ENCODE results near the gene RIN3.

- TF ChIP-seq CTCF (IDR thresholded peaks at IDR 0.05 in 2 of 3, conservative IDR thresholded peaks at IDR 0.05 in 1 of 3; ENCODE audit: control insufficient read depth in 2 of 3, extremely low read depth in 1 of 3, insufficient read depth in 1 of 3, low read depth in 3 of 3, low read length in 3 of 3) (no peak), SIN3A (IDR thresholded peaks at IDR 0.05; ENCODE audit: low read depth, low read length) (no peak), ELK1 (IDR thresholded peaks at IDR 0.05; ENCODE audit: low read depth, low read length) (no peak), JUND (IDR thresholded peaks at IDR 0.05; ENCODE audit: low read depth, low read length) (no peak), EZH2 (IDR thresholded peaks at IDR 0.05; ENCODE audit: borderline replicate concordance, control insufficient read depth, low read depth, low read length) (no peak), BMI1 (IDR thresholded peaks at IDR 0.05; ENCODE audit: borderline replicate concordance) (no peak), REST (IDR thresholded peaks at IDR 0.05; ENCODE audit: low read depth, low read length) (no peak), EP300 (IDR thresholded peaks at IDR 0.05; ENCODE audit: borderline replicate concordance in 1 of 2, control insufficient read depth in 1 of 2, low read depth in 2 of 2, low read length in 2 of 2) (no peak), SPI1 (IDR thresholded peaks at IDR 0.05; ENCODE audit: borderline replicate concordance, insufficient read depth, low read depth, low read length) (no peak), USF2 (IDR thresholded peaks at IDR 0.05; ENCODE audit: borderline replicate concordance, low read depth, low read length) (no peak), YY1 (IDR thresholded peaks at IDR 0.05; ENCODE audit: low read depth, low read length) (no peak), IRF4 (IDR thresholded peaks at IDR 0.05; ENCODE audit: low read depth, low read length) (no peak), SMC3 (IDR thresholded peaks at IDR 0.05; ENCODE audit: borderline replicate concordance, low read length) (no peak), ATF7 (IDR thresholded peaks at IDR 0.05; ENCODE audit: low read depth) (no peak)
Observed at GRCh38 chr14:92694807-92695206, 181.2 kb downstream of the RIN3 start.
